Measurements from ENCODE around the gene RIN3.

The RIN3 gene

GRCh38 chr14:92694807-92695206 is 181.2 kb downstream of the RIN3 start:
- DNase-seq = no peak

GRCh38 chr14:92695562-92695961 is 182.0 kb downstream of the RIN3 start:
- DNase-seq = no peak

DNA sequence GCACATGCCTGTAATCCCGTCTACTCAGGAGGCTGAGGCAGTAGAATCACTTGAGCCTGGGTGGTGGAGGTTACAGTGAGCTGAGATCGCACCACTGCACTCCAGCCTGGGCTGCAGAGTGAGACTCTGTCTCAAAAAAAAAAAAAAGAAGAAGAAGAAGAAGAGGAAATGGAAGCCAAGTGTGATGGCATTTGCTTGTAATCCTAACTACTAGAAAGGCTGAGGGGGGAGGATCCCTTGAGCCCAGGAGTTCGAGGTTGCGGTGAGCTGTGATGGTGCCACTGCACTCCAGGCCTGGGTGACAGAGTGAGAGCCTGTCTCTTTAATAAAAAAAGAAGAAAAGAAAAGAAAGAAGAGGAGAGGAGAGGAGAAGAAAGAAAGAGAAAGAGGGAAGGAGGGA is 182.8 kb downstream of the RIN3 start:
- DNase-seq = no peak

GRCh38 chr14:92698393-92698792 is 184.8 kb downstream of the RIN3 start:
- DNase-seq = no peak

GRCh38 chr14:92701826-92702225 is 188.2 kb downstream of the RIN3 start:
- DNase-seq = no peak

DNA sequence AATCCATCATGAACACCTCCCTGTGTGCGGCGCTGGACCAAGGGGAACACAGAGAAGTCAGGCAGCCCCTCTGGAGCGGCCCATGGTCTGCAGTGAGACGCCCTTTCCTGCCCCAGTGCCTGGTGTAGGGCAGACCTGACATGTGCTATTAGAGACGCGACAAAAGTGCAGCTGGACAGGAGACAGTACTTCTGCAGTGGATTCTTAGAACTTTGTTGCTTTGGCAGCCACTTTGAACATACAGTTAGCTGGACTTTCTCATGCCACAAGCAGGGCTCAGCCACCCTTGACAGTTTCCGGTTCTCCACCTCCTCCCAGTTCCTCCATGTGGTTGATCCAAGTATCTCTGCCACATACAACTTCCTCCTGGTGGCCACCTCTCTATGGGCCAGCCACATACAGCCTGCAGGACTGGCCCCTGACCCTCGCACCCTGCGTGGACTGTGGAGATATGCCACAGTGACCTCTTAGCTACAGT is 188.9 kb downstream of the RIN3 start:
- no peak for DNase-seq

- DNase-seq = no peak
Measured at GRCh38 chr14:92703516-92703915, 189.9 kb downstream of the RIN3 start.

DNA sequence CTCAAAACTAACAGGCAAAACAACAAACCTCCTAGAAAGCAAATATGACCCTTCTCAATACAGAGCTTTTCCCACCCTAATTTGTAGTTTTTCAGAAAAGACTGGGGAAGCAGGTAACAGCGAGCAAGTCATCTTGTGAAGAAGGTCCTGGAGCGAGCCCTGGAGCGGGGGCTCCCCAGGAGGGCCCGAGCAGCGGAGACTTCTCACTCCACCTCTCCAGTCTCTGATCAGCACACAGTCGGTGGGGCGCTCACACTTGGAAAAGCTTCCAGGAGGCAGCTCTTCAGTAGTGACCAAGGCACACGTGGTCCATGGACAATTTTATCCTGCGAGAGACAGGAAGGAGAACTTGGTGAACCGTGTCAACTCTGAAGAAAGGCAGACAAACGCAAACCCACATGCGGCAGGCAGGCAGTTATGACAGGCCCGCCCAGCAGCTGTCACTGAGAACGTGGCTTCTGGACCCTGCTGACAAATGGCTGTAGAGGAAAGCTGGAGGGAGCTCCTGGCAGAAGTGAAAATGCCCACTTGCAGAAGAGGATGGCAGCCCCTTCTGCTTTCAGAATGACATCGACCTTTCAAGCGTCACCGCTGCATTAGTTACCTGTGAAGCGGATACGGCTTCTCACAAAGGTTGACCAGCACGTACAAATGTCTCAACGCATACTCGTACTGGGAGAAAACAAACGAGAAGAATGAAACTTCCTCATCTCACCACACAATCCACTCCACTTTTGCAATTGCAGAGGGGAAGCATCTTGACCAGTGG is 190.6 kb downstream of the RIN3 start:
- DNase-seq = no peak

GRCh38 chr14:92704821-92705220 is 191.2 kb downstream of the RIN3 start:
- DNase-seq = no peak

DNA sequence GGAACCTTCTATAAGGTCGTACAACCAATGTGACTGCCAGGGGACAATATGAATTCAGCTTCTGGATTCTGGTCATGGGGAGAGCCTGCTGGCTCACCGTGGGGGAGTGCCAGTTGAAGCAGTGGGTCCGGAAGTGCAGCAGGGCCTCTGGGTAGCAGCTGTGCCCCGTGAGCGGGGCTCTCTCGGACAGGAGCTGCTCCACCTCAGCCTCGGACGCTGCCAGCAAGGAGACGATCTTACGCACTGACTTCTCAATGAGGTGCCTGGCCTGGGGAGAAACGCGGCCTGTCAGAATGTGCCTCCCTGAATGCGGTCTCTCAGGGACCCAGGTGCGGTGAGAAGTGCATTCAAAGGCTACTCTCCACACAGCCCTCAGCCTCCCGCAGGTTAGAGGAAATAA is 192.8 kb downstream of the RIN3 start:
- DNase-seq = no peak

- no peak for DNase-seq
Measured at GRCh38 chr14:92709340-92710000, 195.9 kb downstream of the RIN3 start.

GRCh38 chr14:92710001-92710341 is 196.4 kb downstream of the RIN3 start:
- DNase-seq = no peak

- no peak for DNase-seq
Measured at GRCh38 chr14:92711976-92712653, 198.5 kb downstream of the RIN3 start.

DNA sequence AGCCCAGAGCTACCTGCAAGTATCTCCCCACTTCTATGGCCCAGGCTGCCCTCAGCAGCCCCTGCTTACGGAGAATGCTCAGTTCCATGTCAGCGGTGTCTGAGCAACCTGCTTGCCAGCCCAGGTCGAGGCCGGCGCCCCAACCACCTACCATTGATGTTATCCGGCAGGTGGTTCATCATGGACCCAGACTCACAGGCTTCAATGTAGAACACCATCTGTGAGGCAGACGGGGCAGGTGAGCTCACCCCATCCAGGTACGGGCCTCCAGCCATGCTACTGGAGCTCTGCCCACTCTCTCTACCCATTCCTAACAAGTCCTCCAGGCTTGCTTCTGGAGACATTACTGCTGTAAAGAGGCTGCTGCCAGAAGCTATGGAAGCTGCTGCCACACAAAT is 199.1 kb downstream of the RIN3 start:
- no peak for DNase-seq

- peak; percentile 53 for DNase-seq
Measured at GRCh38 chr14:92714739-92715307, 201.2 kb downstream of the RIN3 start.

DNA sequence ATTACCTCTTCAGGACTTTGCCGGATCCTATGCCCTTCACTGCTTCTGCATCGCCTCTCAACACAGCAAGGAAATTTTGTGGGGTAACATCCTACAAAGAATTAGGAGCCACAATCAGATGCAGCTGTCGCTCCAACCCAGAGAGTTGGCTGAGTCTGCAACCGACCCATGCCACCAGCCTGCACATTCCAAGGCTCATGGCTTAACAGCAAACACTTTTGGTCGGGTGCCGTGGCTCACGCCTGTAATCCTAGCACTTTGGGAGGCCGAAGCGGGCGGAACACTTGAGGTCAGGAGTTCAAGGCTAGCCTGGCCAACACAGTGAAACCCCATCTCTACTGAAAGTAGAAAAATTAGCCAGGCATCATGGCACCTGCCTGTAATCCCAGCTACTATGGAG is 202.6 kb downstream of the RIN3 start:
- DNase-seq = no peak

- no peak for DNase-seq
Measured at GRCh38 chr14:92717571-92718042, 204.0 kb downstream of the RIN3 start.

DNA sequence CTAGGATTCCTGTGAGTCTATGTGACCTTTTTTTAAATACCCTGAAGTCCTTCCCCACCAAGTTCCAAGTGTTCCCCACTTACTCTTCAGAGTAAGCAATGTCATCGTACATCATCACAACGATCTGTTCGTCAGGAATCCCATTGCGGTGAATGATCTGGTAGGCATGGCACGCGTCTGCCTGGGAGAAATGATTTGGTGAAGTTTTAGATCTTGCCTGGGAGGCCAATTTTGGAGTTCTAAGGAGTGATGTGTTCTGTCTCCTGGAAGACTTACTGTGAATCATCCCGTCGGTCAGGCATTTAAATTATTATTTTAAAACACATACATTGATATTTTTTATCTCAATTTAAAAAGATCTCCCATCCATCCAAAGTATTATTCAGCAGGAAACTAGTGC is 205.1 kb downstream of the RIN3 start:
- DNase-seq = no peak

DNA sequence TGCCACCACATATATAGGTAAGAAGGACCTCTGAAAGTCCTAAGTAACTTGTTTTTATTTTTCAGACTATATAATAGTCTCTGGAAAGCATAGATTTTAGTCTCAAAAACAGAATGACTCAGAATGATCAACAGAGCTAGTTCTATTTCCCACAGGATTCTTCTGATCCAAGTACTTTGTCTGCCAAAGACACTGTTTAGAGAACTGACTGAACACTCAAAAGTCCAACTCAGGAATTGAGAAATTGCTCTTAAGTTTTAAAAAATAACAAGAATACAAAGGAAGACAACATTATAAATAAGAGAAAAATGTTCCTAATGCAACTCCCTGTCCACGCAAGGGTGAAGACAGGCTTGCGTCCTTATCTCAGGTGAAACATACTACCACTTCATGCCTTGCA is 205.8 kb downstream of the RIN3 start:
- DNase-seq = no peak

- DNase-seq = no peak
Measured at GRCh38 chr14:92719890-92720323, 206.3 kb downstream of the RIN3 start.

DNA sequence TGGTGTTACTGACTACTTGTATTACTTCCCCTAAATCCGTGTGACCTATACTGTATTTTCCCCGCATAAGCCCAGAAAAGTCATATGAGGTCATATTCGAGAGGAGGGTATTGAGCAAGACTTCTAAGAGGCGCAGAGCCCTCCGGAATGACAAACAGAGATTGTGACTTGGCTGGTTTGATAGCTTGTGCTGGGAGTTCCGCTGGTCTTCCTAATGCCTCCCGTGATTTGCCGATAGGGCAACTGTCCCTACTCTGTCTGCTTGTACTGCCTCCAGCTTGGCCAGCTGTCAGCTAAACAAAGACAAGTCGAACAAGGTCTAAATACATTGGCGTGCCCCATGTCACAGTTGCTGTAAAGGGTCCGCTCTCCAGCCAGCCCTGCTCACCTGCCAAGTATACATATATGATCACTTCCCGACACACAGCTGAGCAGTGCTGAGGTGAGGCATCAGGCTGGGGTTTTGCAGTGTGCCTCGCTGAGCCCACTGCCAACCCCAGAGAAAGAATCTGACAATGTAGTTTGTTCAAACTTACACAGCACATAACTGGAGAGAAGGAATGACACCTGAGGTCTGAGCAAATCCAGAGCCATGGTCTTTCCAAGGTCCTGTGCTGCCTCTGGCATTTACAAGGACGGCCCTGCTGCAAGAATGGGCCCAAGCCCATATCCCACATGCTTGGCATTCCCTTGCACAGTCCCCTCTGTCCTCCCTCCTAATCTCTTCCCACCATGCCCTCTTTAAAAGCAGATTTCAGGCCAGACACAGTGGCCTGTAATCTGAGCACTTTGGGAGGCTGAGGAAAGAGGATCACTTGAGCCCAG is 211.1 kb downstream of the RIN3 start:
- no peak for DNase-seq

DNA sequence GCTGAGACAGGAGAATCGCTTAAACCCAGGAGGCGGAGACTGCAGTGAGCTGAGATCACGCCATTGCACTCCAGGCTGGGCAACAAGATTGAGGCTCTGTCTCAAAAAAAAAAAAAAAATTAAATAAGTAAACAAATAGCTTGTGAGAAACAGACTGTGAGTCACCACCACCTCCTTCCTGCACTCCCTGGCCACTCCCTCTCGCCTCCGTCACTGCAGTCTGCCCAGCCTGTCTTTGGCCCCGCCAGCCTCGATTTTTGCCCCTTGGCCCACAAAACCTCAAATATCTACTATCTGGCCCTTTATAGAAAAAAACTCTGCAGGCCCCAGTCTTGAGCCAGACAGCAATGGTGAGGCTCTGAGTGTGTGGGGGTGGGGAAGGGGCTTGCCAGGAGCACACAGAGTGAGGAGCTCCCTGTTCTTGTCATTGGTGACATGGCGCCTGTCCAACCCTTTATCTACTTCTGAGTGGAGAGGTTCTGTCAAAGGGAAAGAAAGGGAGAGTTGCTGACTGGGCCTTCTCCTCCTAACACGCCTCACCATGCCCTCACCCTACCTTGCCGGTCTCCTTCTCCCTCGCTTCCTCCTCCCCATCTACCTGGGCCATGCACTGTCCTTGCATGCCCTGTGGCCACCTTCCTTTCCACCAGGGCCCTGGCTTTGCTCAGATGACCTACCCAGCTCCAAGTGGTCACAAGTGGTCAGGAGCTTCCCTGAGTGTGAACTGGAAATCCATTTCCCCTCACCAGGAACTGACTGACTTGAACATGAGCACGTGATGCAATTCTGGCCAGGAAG is 212.8 kb downstream of the RIN3 start:
- DNase-seq = no peak

Measured in NCI-H748 treated with DMSO at 0.1 percent for 48 hours (cell line).